Stimulated activated CD4-positive, alpha-beta T cell treated with anti-CD3 and anti-CD28 coated beads, Interleukin-2, amount 100 ng/mL, for 48 hours (primary cell): ENCODE data around the gene PSMG3.
"Not testable (repeated sequence)": the region's sequence is repeated elsewhere in the genome, so short reads cannot be mapped to it uniquely, and the experiment has no call there.

Experiments used
- DNase-seq, 2 donors: peaks; one replicate each; pipeline ENCODE4 v3.0.0-alpha.2; 2020

Gene PSMG3

GRCh38 chr7:1596181-1597043 lies 26.6 kb upstream of the PSMG3 start:
- DNase-seq, result no peak

- DNase-seq, result no peak
These were observed 25.8 kb upstream of the PSMG3 start for GRCh38 chr7:1595636-1596035.

- no peak for DNase-seq
These were observed 25.2 kb upstream of the PSMG3 start for GRCh38 chr7:1595027-1595426.

DNA sequence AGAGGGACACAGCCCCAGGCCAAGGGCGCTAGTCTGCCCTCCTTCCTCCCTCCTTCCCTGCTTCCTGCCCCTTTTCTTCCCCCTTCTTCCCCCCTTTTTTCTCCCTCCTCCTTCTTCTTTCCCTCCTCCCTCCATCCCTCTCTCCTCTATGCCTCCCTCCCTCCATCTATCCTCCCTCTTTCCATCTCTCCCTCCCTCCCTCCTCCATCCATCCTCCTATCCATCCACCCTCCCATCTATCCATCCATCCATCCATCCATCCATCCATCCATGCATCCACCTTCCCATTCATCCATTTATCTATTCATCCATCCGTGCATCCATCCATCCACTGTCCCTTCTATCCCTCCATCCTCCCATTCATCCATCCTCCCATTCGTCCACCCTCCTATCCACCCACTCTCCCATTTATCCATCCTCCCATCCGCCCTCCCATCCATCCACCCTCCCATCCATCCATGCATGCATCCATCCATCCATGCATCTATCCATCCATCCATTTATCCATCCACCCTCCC lies 24.1 kb upstream of the PSMG3 start:
- no peak for DNase-seq

DNA sequence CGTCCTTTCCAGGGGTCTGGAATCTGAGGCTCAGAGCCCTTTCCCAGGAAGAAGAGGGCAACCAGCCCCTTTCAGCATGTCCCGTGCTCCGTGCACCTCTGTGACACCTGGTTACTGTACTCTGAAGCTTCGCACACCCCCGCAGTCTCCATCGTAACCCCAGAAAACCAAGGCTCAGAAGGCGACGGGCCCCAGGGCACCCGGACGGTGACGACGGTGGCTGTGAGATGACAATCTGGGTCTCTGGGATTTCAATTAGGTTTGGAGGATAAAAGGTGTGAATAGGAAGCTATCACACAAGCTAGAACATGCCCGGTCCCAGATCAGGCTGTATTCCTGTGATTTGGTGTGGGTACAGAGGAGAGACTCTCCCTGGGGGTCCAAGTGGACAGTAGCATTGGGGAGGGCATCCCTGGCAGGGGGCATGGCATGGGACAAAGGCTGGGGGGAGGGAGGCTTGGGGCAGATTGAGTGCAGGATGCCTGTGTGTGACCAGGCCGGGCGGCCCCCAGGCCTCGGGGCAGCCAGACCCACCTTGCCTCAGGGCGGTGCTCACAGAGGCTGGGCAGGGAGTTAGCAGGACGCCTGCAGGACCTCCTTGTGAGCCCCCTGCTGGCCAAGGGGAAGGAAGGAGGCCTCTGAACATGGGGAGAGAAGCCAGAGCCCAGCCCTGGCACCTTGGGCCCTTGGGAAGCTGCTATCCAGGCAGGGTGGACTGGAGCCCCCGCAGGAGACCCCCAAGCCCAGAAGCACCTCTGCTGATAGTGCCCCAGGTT lies 23.4 kb upstream of the PSMG3 start:
- peak in 1 of 2 donors; percentile 6 for DNase-seq

GRCh38 chr7:1592299-1592871 lies 22.6 kb upstream of the PSMG3 start:
- DNase-seq, result no peak

DNA sequence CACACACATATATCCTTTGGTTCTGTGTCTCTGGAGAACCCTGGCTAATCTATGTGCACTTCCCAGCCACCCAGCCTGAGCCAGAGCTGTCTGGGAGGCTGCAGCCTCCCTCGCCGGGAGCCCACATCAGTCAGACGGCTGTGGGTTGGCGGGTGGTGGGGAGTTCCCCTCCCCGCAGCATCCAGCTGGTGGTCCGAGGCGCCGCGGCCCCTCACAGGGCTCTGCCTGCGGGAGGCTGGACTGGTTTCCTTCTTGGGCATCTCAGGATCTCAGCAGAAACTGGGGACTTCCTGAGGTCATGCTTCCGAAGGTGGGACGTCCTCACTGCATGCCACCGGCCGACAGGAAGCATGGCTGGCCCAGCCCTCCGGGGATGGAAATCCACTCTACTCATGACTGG lies 22.0 kb upstream of the PSMG3 start:
- no peak for DNase-seq

GRCh38 chr7:1591396-1591795 lies 21.6 kb upstream of the PSMG3 start:
- DNase-seq, result no peak

DNA sequence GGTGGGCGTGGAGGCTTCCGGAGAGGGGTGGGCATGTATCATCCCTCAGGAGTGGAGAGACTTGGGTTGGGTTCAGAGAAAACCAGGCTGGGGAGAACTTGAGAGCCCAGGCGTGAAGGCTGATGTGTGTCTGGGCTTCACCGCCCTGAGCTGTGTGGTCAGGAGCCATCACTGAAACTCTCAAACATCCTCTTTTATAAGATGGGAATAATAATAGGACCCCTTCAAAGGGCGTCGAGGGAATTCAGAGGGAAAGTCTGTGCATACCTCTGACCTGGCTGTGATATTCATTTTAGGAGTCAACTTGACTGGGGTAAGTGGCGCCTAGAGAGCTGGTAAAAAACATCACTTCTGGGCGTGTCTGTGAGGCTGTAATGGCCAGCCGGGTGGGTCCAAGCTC lies 21.1 kb upstream of the PSMG3 start:
- no peak for DNase-seq

DNA sequence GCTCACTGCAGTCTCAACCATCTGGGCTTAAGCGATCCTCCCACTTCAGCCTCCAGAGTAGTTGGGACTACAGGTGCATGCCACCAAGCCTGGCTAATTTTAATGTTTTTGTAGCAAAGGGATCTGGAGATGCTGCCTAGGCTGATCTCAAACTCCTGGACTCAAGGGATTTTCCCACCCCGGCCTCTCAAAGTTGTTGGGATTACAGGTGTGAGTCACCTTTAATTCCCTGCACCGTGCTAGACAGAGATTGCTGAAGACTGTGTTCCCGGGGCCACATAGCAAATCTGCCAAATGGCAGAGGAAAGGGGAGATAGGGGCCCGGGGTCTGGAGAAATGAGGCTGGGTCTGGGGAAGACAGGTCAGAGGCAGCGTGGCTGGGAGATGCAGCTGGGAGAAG lies 20.6 kb upstream of the PSMG3 start:
- DNase-seq, result no peak

- DNase-seq, result no peak
These were observed 19.1 kb upstream of the PSMG3 start for GRCh38 chr7:1588978-1589377.

- no peak for DNase-seq
These were observed 17.9 kb upstream of the PSMG3 start for GRCh38 chr7:1587738-1588137.

DNA sequence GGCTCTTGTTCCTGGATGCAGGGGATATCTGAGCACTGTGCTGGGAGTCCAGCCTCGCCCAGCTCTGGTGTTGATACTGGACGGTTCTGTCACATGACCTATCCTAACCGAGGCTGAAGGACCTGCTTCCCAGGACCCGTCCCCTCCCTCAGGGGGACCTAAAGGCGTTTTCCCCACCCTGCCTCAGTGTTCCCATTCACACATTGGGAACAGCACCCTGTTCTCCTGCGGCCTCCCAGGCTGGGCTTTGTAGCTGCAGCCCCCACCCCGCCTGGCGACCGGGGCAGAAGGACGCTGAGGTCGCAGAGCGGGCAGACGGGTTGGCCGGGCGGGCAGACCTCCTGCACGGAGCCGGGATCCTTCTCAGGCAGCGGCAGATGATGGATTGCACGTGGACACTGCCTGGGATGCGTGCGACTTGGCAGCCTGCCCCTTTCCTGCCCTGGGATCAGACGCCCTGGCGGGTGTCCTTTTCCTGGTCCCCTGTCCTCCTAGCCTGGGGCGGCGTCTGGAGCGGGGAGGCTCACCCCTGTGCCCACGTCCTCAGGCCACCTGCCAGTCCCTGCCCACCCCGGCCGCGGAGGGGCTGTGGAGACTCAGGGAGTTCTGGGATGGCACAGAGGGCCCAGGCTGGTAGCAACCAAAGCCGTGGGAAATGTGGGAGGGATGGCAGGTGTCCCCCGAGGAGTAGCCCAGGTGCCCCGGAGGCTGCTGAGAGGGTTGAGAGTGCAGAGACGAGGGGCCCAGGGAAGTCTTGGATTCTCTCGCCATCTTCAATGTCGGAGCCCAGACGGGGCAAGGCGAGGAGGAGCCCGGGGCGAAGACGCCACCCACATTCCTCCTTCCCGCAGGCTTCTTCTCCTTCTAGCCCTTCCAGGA lies 17.2 kb upstream of the PSMG3 start:
- no peak for DNase-seq

DNA sequence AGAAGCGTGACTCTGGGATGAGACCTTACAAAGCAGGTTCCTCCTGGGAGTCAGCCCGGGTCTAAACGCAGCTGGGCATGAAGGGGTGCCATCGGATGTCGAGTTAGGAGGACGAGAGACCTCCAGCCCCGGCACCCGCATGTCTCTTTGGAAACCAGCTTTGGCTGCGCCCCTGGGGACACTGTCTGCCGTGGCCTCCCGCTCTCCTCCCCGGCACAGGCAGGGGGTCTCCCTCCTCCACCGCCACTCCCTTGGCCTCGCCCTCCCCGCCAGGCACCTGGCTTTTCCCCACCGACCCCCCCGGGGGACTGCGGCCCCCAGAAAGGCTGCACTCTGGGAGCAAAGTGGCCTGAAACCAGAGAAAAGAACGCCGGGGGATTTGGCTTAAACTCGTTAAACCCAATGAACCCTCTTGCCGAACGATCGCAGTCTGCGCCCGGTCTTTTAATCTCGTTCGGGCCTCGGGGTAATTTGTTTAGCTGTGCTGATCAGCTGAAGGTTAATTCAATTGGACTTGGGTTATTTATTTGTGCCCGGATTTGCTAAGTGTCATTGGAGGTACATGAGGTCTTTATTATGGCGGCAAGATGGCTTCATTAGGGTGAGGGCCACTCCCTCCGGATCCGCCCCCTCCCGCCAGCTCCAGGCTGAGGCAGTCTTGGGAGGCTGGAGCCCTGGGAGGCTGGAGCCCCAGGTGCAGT lies 16.4 kb upstream of the PSMG3 start:
- DNase-seq, result no peak

- DNase-seq, result no peak
These were observed 15.5 kb upstream of the PSMG3 start for GRCh38 chr7:1585142-1585981.

GRCh38 chr7:1584700-1585099 lies 14.9 kb upstream of the PSMG3 start:
- no peak for DNase-seq

GRCh38 chr7:1583241-1583930 lies 13.6 kb upstream of the PSMG3 start:
- DNase-seq, result not testable (repeated sequence)

- DNase-seq, result no peak
These were observed 10.7 kb upstream of the PSMG3 start for GRCh38 chr7:1580422-1581030.

DNA sequence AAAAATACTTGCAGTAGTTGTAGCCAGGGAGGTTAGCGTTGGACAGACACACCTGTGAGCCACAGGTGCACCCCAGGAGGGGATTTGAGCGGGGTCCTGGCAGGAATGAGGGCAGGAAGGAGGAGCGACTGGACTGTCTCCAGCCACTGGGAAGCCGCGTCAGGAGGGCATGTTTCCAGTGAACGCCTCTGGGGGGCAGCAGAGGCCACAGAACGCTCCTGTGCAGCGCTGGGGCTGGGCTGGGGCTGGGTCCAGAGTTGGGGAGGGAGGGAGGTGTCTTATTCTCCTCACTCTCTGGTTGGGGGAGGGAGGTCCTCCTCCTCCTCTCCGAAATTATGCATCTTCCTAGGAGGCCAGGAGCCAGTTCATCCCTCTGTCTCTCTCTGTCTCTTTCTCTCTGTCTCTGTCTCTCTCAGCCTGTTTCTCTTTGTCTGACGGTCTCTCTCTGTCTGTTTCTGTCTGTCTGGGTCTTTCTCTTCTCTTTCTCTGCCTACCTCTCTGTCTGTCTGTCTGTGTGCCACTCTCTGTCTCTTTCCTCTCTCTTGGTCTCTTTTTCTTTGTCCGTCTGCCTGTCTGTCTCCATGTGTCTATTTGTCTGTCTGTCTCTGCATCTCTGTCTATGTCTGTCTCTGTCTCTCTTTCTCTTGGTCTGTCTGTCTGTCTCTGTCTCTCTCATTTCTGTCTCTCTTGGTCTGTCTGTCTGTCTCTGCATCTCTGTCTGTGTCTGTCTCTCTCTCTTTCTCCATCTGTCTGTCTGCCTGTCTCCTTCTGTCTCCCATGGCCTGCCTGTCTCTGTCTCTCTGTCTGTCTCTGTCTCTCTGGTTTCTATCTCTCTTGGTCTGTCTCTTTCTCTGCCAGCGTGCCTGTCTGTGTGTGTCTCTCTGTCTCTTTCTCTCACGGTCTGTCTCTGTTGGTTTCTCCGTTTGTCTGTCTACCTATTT lies 9.9 kb upstream of the PSMG3 start:
- DNase-seq, result peak; percentile 72 to 75
